OCI-LY3 (cell line): ENCODE results near the gene WDR86.

Experiments used
- EZH2phosphoT487 ChIP-seq: fragments of 200-600 bp; shearing (Covaris generic); IDR thresholded peaks from 2 replicates; pipeline ENCODE4 v1.6.1; 2018; ENCODE audit warnings: antibody characterized with exemption, mixed run types, low read depth
- TF ChIP-seq, protein P1 (sequence below): fragments of 200-600, 300-600 bp; sonication (generic); IDR thresholded peaks from 2 replicates; pipeline ENCODE4 v1.5.1; 2014; ENCODE audit warnings: antibody characterized with exemption, low read length, low read depth

- TF ChIP-seq, protein P1, sequence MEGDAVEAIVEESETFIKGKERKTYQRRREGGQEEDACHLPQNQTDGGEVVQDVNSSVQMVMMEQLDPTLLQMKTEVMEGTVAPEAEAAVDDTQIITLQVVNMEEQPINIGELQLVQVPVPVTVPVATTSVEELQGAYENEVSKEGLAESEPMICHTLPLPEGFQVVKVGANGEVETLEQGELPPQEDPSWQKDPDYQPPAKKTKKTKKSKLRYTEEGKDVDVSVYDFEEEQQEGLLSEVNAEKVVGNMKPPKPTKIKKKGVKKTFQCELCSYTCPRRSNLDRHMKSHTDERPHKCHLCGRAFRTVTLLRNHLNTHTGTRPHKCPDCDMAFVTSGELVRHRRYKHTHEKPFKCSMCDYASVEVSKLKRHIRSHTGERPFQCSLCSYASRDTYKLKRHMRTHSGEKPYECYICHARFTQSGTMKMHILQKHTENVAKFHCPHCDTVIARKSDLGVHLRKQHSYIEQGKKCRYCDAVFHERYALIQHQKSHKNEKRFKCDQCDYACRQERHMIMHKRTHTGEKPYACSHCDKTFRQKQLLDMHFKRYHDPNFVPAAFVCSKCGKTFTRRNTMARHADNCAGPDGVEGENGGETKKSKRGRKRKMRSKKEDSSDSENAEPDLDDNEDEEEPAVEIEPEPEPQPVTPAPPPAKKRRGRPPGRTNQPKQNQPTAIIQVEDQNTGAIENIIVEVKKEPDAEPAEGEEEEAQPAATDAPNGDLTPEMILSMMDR, result no peak
- no peak for TF ChIP-seq EZH2phosphoT487
Observed at GRCh38 chr7:151429237-151429559, 19.4 kb upstream of the WDR86 start.
